GM12878 (cell line): ENCODE results near the gene TWF1. TPM values are rescaled to one million over a fixed set of nuclear protein-coding genes. Genes with fewer than 3 reads are reported as not detected.

Experiments used
- ATAC-seq: fragments of 200-7000 bp; cut with Tn5 transposase; 3 replicates; pipeline ENCODE4 v1.9.1; 2020; ENCODE audit warnings: mild to moderate bottlenecking, moderate library complexity
- BruUV-seq: library from RNA; stranded (reverse); fragments of 400-500 nt; replicated peaks from 2 replicates; lab custom pipeline; 2021; lab: Mats Ljungman, UMichigan
- CTCF ChIA-PET: fragments of 300-600 bp; sonication (Branson Sonifier 250); formaldehyde crosslinking; extraction: SDS; loops from one replicate; lab custom pipeline; 2021; ENCODE audit warnings: inconsistent platforms; lab: Yijun Ruan, JAX
- POLR2A ChIA-PET: fragments of 350-600 bp; formaldehyde crosslinking; extraction: SDS; loops from one replicate; lab custom pipeline; 2021; ENCODE audit warnings: inconsistent platforms; lab: Charles Lee
- RAD21 ChIA-PET: fragments of 300-600 bp; sonication (Branson Sonifier 250); formaldehyde crosslinking; loops from one replicate; lab custom pipeline; 2023; ENCODE audit warnings: antibody characterized with exemption; ENCODE audit not compliant: unreplicated experiment; lab: Charles Lee
- SMC1A ChIA-PET: fragments of 300-600 bp; sonication (Branson Sonifier 250); formaldehyde crosslinking; loops from one replicate; lab custom pipeline; 2023; ENCODE audit not compliant: unreplicated experiment, uncharacterized antibody; lab: Charles Lee
- DNase-seq: peaks from one replicate; pipeline ENCODE4 v3.0.0-alpha.2; 2011; ENCODE audit warnings: low read depth, low spot score
- FAIRE-seq: peaks from 3 replicates; lab custom pipeline; 2011; peaks lifted over from hg19 to GRCh38; lab: Jason Lieb, UNC
- H2AFZ ChIP-seq: 2 replicates; pipeline ENCODE4 v1.6.0; 2011; ENCODE audit warnings: low read depth, low read length, control low read depth; ENCODE audit not compliant: control insufficient read depth
- H3K27ac ChIP-seq: 2 replicates; pipeline ENCODE4 v1.5.1; 2011; ENCODE audit warnings: control low read depth; ENCODE audit not compliant: control insufficient read depth, insufficient read depth
- H3K27me3 ChIP-seq, 2 experiments: replicated peaks in 1 of 2; 2 replicates each; pipeline versions ENCODE4 v1.6.0 to v1.6.1; 2011; ENCODE audit warnings: low read length in 1 of 2; ENCODE audit not compliant: control insufficient read depth in 2 of 2, insufficient read depth in 2 of 2
- H3K36me3 ChIP-seq, 2 experiments: 2 replicates each; pipeline ENCODE4 v1.5.1; 2011; ENCODE audit warnings: low read length in 1 of 2; ENCODE audit not compliant: control insufficient read depth in 2 of 2, insufficient read depth in 2 of 2
- H3K4me1 ChIP-seq: 2 replicates; pipeline ENCODE4 v1.6.1; 2011; ENCODE audit warnings: mild to moderate bottlenecking, low read length, moderate library complexity, mixed read lengths; ENCODE audit not compliant: control insufficient read depth, insufficient read depth
- H3K4me2 ChIP-seq: 2 replicates; pipeline ENCODE4 v1.6.0; 2011; ENCODE audit warnings: control low read depth; ENCODE audit not compliant: control insufficient read depth, insufficient read depth
- H3K4me3 ChIP-seq: fragments of 200-600 bp; sonication (generic); 2 replicates; pipeline ENCODE4 v1.5.1; 2016
- H3K79me2 ChIP-seq: 2 replicates; pipeline ENCODE4 v1.6.0; 2011; ENCODE audit warnings: low read length; ENCODE audit not compliant: control insufficient read depth, insufficient read depth
- H3K9ac ChIP-seq: 2 replicates; pipeline ENCODE4 v1.8.0; 2011; ENCODE audit warnings: low read length, control low read depth, mixed read lengths; ENCODE audit not compliant: control insufficient read depth, insufficient read depth
- H3K9me3 ChIP-seq: replicated peaks from 3 replicates; pipeline ENCODE4 v1.5.1; 2011; ENCODE audit warnings: mild to moderate bottlenecking, low read length; ENCODE audit not compliant: control insufficient read depth, insufficient read depth
- H4K20me1 ChIP-seq: 2 replicates; pipeline ENCODE4 v1.6.0; 2011; ENCODE audit not compliant: control insufficient read depth, insufficient read depth
- FOXM1 ChIP-seq: IDR thresholded peaks from 2 replicates; pipeline ENCODE4 v1.6.1; 2012; ENCODE audit warnings: low read depth, mild to moderate bottlenecking, inconsistent platforms, low read length, moderate library complexity
- GATAD2B ChIP-seq: fragments of 450-650 bp; conservative IDR thresholded peaks from 2 replicates; pipeline ENCODE4 v1.6.1; 2017; ENCODE audit warnings: low read depth, mild to moderate bottlenecking, moderate library complexity
- HDGF ChIP-seq: fragments of 450-650 bp; IDR thresholded peaks from 2 replicates; pipeline ENCODE4 v1.6.1; 2016; ENCODE audit warnings: antibody characterized with exemption
- KDM1A ChIP-seq: fragments of 200-600 bp; sonication (generic); IDR thresholded peaks from 2 replicates; pipeline ENCODE4 v1.6.1; 2016; ENCODE audit warnings: borderline replicate concordance
- NFIC ChIP-seq: IDR thresholded peaks from 2 replicates; pipeline ENCODE4 v1.6.1; 2012; ENCODE audit warnings: low read depth, mild to moderate bottlenecking, inconsistent platforms, low read length, moderate library complexity
- RUNX3 ChIP-seq: IDR thresholded peaks from 2 replicates; pipeline ENCODE4 v1.6.1; 2012; ENCODE audit warnings: low read length, inconsistent platforms
- SIX5 ChIP-seq: IDR thresholded peaks from 2 replicates; pipeline ENCODE4 v1.6.1; 2011; ENCODE audit warnings: mild to moderate bottlenecking, low read depth, low read length, moderate library complexity; ENCODE audit not compliant: severe bottlenecking
- SUZ12 ChIP-seq: fragments of 200-600 bp; sonication (generic); IDR thresholded peaks from one replicate; pipeline ENCODE4 v1.6.1; 2018; ENCODE audit warnings: antibody characterized with exemption, mild to moderate bottlenecking; ENCODE audit not compliant: unreplicated experiment
- TBL1XR1 ChIP-seq: IDR thresholded peaks from 2 replicates; pipeline ENCODE4 v1.6.1; 2012; ENCODE audit warnings: low read depth, low read length, improper control_type of control experiment
- USF1 ChIP-seq: IDR thresholded peaks from 2 replicates; pipeline ENCODE4 v1.6.1; 2011; ENCODE audit warnings: borderline replicate concordance, low read depth, mild to moderate bottlenecking, moderate library complexity, mixed read lengths, low read length; ENCODE audit not compliant: insufficient read depth; ENCODE audit errors: extremely low read length
- YBX1 ChIP-seq: fragments of 450-650 bp; IDR thresholded peaks from 2 replicates; pipeline ENCODE4 v1.6.1; 2016; ENCODE audit warnings: antibody characterized with exemption
- WGBS: methylation state at CpG from one replicate; pipeline ENCODE4 v1.1.6; 2016; ENCODE audit warnings: low lambda C conversion rate; ENCODE audit not compliant: insufficient replicate concordance, insufficient coverage; ENCODE audit errors: missing lambda C conversion rate; 5-methylcytosine and 5-hydroxymethylcytosine counted together
- in situ Hi-C: fragments of 300-500 bp; cut with MboI; formaldehyde crosslinking; loops from 9 replicates; pipeline ENCODE4 v1.14.3; 2018; ENCODE audit warnings: mixed read lengths
- intact Hi-C: fragments of 100-400 bp; cut with micrococcal nuclease; formaldehyde crosslinking; loops from one replicate; pipeline ENCODE4 v1.14.2; 2022; ENCODE audit not compliant: unreplicated experiment
- polyA plus RNA-seq, 11 experiments: library from polyadenylated mRNA; depleted of rRNA in 4 of 11; unstranded in 6 of 11; stranded (reverse) in 5 of 11; fragments of >200 nt; fragmentation: Nextera tagmentation in 4 of 11; fragmentation: Illumina TruSeq in 1 of 11; extraction: Ambion mirVana in 4 of 11; extraction: Trizol in 1 of 11; gene quantifications; 1 replicate in 1 of 11; 2 replicates in 10 of 11; pipeline versions ENCODE4 v1.2.1 to v1.2.3, GENCODE V29; 2011 to 2016; ENCODE audit warnings: inconsistent platforms in 2 of 11, missing spikeins in 2 of 11, low read depth in 1 of 11
- total RNA-seq, 4 experiments: library from RNA; depleted of rRNA in 3 of 4; stranded (reverse); fragments of >200 nt in 3 of 4; fragmentation: Illumina TruSeq in 1 of 4; extraction: Trizol in 1 of 4; gene quantifications; 2 replicates each; pipeline versions ENCODE4 v1.2.1 to v1.2.3, GENCODE V29; 2013 to 2021

Gene TWF1
- total and polyA plus RNA-seq, 10 of the 15 experiments (the other 5 are each of a cell fraction or from before 2014, with no cell fraction given), result 8.7 to 23.5 (median 18.4) TPM

GRCh38 chr12:43749016-43749415 lies 57.1 kb downstream of the TWF1 start:
- Histone ChIP-seq H3K4me2 (no peak overlapping the region), H3K79me2 (peaks cover 7% of the 10 kb centered on the region), H3K4me1 (no peaks in the 10 kb centered on the region), H3K36me3 (peaks cover 0 to 8% of the 10 kb centered on the region in 2 experiments; a peak in 1 of 4 replicates), H3K4me3 (no peak overlapping the region), H2AFZ (no peak overlapping the region), H3K27ac (no peak overlapping the region), H3K9me3 (peaks cover 8% of the 10 kb centered on the region), H3K9ac (no peak overlapping the region), H4K20me1 (no peaks in the 10 kb centered on the region), H3K27me3 (no peaks in the 10 kb centered on the region)
- BruUV-seq, result no TSS peak
- ChIA-PET RAD21 (interaction anchor here (1.4 kb wide), 1 partner anchor 10 kb away, joined by 3 read pairs; the partner anchor contains the start of genes IRAK4 and PUS7L), SMC1A (interaction anchor here (1.5 to 1.8 kb wide), 2 partner anchors 10 kb away, joined by 4 to 6 read pairs; partner anchors contain the start of genes IRAK4 and PUS7L), CTCF (interaction anchor here (0.8 to 1.7 kb wide), 3 partner anchors 9 to 10 kb away, joined by 4 to 5 read pairs (median 4); partner anchors contain the start of genes IRAK4 and PUS7L), POLR2A (interaction anchor here (1.0 kb wide), 1 partner anchor 23 kb away, joined by 3 read pairs; no protein-coding TSS in a partner anchor)
- no peak for TF ChIP-seq FOXM1
- no peak for TF ChIP-seq RUNX3
- no peak for TF ChIP-seq SUZ12
- TF ChIP-seq TBL1XR1, result no peak
- no peak for TF ChIP-seq GATAD2B
- no peak for TF ChIP-seq NFIC
- TF ChIP-seq USF1, result no peak
- TF ChIP-seq SIX5, result no peak
- TF ChIP-seq YBX1, result no peak
- TF ChIP-seq HDGF, result no peak
- TF ChIP-seq KDM1A, result no peak
- WGBS, result 99% methylated on average over 5 of the region's 5 CpGs
- FAIRE-seq (no peak), DNase-seq (no peak), ATAC-seq (no peak)
- in situ Hi-C loops, result no loop called here
- intact Hi-C loops, result no loop called here
